GM12878 (cell line): ENCODE data around the gene LIG4. TPM values are rescaled to one million over a fixed set of nuclear protein-coding genes. Genes with fewer than 3 reads are reported as not detected.
"Not testable (repeated sequence)": the region's sequence is repeated elsewhere in the genome, so short reads cannot be mapped to it uniquely, and the experiment has no call there.

Experiments
- ATAC-seq: fragments of 200-7000 bp; cut with Tn5 transposase; 3 replicates; pipeline ENCODE4 v1.9.1; 2020; ENCODE audit warnings: mild to moderate bottlenecking, moderate library complexity
- BruUV-seq: library from RNA; stranded (reverse); fragments of 400-500 nt; replicated peaks from 2 replicates; lab custom pipeline; 2021; lab: Mats Ljungman, UMichigan
- CTCF ChIA-PET: fragments of 300-600 bp; sonication (Branson Sonifier 250); formaldehyde crosslinking; extraction: SDS; loops from one replicate; lab custom pipeline; 2021; ENCODE audit warnings: inconsistent platforms; lab: Yijun Ruan, JAX
- POLR2A ChIA-PET: fragments of 350-600 bp; formaldehyde crosslinking; extraction: SDS; loops from one replicate; lab custom pipeline; 2021; ENCODE audit warnings: inconsistent platforms; lab: Charles Lee
- RAD21 ChIA-PET: fragments of 300-600 bp; sonication (Branson Sonifier 250); formaldehyde crosslinking; loops from one replicate; lab custom pipeline; 2023; ENCODE audit warnings: antibody characterized with exemption; ENCODE audit not compliant: unreplicated experiment; lab: Charles Lee
- SMC1A ChIA-PET: fragments of 300-600 bp; sonication (Branson Sonifier 250); formaldehyde crosslinking; loops from one replicate; lab custom pipeline; 2023; ENCODE audit not compliant: unreplicated experiment, uncharacterized antibody; lab: Charles Lee
- DNase-seq: peaks from one replicate; pipeline ENCODE4 v3.0.0-alpha.2; 2011; ENCODE audit warnings: low read depth, low spot score
- FAIRE-seq: peaks from 3 replicates; lab custom pipeline; 2011; peaks lifted over from hg19 to GRCh38; lab: Jason Lieb, UNC
- H2AFZ ChIP-seq: 2 replicates; pipeline ENCODE4 v1.6.0; 2011; ENCODE audit warnings: low read depth, low read length, control low read depth; ENCODE audit not compliant: control insufficient read depth
- H3K27ac ChIP-seq: 2 replicates; pipeline ENCODE4 v1.5.1; 2011; ENCODE audit warnings: control low read depth; ENCODE audit not compliant: control insufficient read depth, insufficient read depth
- H3K27me3 ChIP-seq, 2 experiments: replicated peaks in 1 of 2; 2 replicates each; pipeline versions ENCODE4 v1.6.0 to v1.6.1; 2011; ENCODE audit warnings: low read length in 1 of 2; ENCODE audit not compliant: control insufficient read depth in 2 of 2, insufficient read depth in 2 of 2
- H3K36me3 ChIP-seq, 2 experiments: 2 replicates each; pipeline ENCODE4 v1.5.1; 2011; ENCODE audit warnings: low read length in 1 of 2; ENCODE audit not compliant: control insufficient read depth in 2 of 2, insufficient read depth in 2 of 2
- H3K4me1 ChIP-seq: 2 replicates; pipeline ENCODE4 v1.6.1; 2011; ENCODE audit warnings: mild to moderate bottlenecking, low read length, moderate library complexity, mixed read lengths; ENCODE audit not compliant: control insufficient read depth, insufficient read depth
- H3K4me2 ChIP-seq: 2 replicates; pipeline ENCODE4 v1.6.0; 2011; ENCODE audit warnings: control low read depth; ENCODE audit not compliant: control insufficient read depth, insufficient read depth
- H3K4me3 ChIP-seq: fragments of 200-600 bp; sonication (generic); 2 replicates; pipeline ENCODE4 v1.5.1; 2016
- H3K79me2 ChIP-seq: 2 replicates; pipeline ENCODE4 v1.6.0; 2011; ENCODE audit warnings: low read length; ENCODE audit not compliant: control insufficient read depth, insufficient read depth
- H3K9ac ChIP-seq: 2 replicates; pipeline ENCODE4 v1.8.0; 2011; ENCODE audit warnings: low read length, control low read depth, mixed read lengths; ENCODE audit not compliant: control insufficient read depth, insufficient read depth
- H3K9me3 ChIP-seq: replicated peaks from 3 replicates; pipeline ENCODE4 v1.5.1; 2011; ENCODE audit warnings: mild to moderate bottlenecking, low read length; ENCODE audit not compliant: control insufficient read depth, insufficient read depth
- H4K20me1 ChIP-seq: 2 replicates; pipeline ENCODE4 v1.6.0; 2011; ENCODE audit not compliant: control insufficient read depth, insufficient read depth
- MLLT1 ChIP-seq: fragments of 450-650 bp; IDR thresholded peaks from 2 replicates; pipeline ENCODE4 v1.6.1; 2016; ENCODE audit warnings: mild to moderate bottlenecking
- WGBS: methylation state at CpG from one replicate; pipeline ENCODE4 v1.1.6; 2016; ENCODE audit warnings: low lambda C conversion rate; ENCODE audit not compliant: insufficient replicate concordance, insufficient coverage; ENCODE audit errors: missing lambda C conversion rate; 5-methylcytosine and 5-hydroxymethylcytosine counted together
- in situ Hi-C: fragments of 300-500 bp; cut with MboI; formaldehyde crosslinking; loops from 9 replicates; pipeline ENCODE4 v1.14.3; 2018; ENCODE audit warnings: mixed read lengths
- intact Hi-C: fragments of 100-400 bp; cut with micrococcal nuclease; formaldehyde crosslinking; loops from one replicate; pipeline ENCODE4 v1.14.2; 2022; ENCODE audit not compliant: unreplicated experiment
- polyA plus RNA-seq, 11 experiments: library from polyadenylated mRNA; depleted of rRNA in 4 of 11; unstranded in 6 of 11; stranded (reverse) in 5 of 11; fragments of >200 nt; fragmentation: Nextera tagmentation in 4 of 11; fragmentation: Illumina TruSeq in 1 of 11; extraction: Ambion mirVana in 4 of 11; extraction: Trizol in 1 of 11; gene quantifications; 1 replicate in 1 of 11; 2 replicates in 10 of 11; pipeline versions ENCODE4 v1.2.1 to v1.2.3, GENCODE V29; 2011 to 2016; ENCODE audit warnings: inconsistent platforms in 2 of 11, missing spikeins in 2 of 11, low read depth in 1 of 11
- total RNA-seq, 4 experiments: library from RNA; depleted of rRNA in 3 of 4; stranded (reverse); fragments of >200 nt in 3 of 4; fragmentation: Illumina TruSeq in 1 of 4; extraction: Trizol in 1 of 4; gene quantifications; 2 replicates each; pipeline versions ENCODE4 v1.2.1 to v1.2.3, GENCODE V29; 2013 to 2021
- TF ChIP-seq, protein P1 (sequence below): fragments of 450-650 bp; IDR thresholded peaks from 2 replicates; pipeline ENCODE4 v1.6.1; 2017; ENCODE audit warnings: mild to moderate bottlenecking

LIG4 gene
- total and polyA plus RNA-seq, 10 of the 15 experiments (the other 5 are each of a cell fraction or from before 2014, with no cell fraction given) = 2.3 to 15.0 (median 8.5) TPM

- peak overlapping the region; percentile 83 for H3K4me3 ChIP-seq
- H3K9me3 ChIP-seq, FAIRE-seq, RAD21 ChIA-PET, H3K27me3 ChIP-seq, SMC1A ChIA-PET, ATAC-seq, H3K36me3 ChIP-seq: not testable (repeated sequence)
- ChIA-PET POLR2A (interaction anchor here (0.7 kb wide), 1 partner anchor 17 kb away, joined by 3 read pairs; no protein-coding TSS in a partner anchor), CTCF (interaction anchor here (0.6 to 1.0 kb wide), 2 partner anchors 52 to 63 kb away, joined by 3 to 4 read pairs; partner anchors contain the start of gene TNFSF13B)
- peaks cover 63% of the 10 kb centered on the region for H3K79me2 ChIP-seq
- peak overlapping the region; percentile 87 for H3K27ac ChIP-seq
- TSS peak; percentile 87 for BruUV-seq
- peak overlapping the region; percentile 61 for H3K4me2 ChIP-seq
- 73% methylated on average over 27 of the region's 27 CpGs for WGBS
- TF ChIP-seq, protein P1, sequence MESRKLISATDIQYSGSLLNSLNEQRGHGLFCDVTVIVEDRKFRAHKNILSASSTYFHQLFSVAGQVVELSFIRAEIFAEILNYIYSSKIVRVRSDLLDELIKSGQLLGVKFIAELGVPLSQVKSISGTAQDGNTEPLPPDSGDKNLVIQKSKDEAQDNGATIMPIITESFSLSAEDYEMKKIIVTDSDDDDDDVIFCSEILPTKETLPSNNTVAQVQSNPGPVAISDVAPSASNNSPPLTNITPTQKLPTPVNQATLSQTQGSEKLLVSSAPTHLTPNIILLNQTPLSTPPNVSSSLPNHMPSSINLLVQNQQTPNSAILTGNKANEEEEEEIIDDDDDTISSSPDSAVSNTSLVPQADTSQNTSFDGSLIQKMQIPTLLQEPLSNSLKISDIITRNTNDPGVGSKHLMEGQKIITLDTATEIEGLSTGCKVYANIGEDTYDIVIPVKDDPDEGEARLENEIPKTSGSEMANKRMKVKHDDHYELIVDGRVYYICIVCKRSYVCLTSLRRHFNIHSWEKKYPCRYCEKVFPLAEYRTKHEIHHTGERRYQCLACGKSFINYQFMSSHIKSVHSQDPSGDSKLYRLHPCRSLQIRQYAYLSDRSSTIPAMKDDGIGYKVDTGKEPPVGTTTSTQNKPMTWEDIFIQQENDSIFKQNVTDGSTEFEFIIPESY = peak; percentile 59; the same call in 1 of the 2 replicates
- TF ChIP-seq MLLT1 = peak; percentile 90
- TF ChIP-seq, all 136 proteins: peak for 2; not testable (repeated sequence) for 134
- intact Hi-C loops (loop anchor here (2.0 to 5.0 kb wide), 2 partner anchors 51 to 945 kb away; partner anchors contain the start of gene TNFSF13B), in situ Hi-C loops (loop anchor here (25.0 kb wide), 1 partner anchor 1655 kb away; the partner anchor contains the start of gene ARGLU1)
- H3K4me1 ChIP-seq = peaks cover 22% of the 10 kb centered on the region
- peak overlapping the region; percentile 95 for H2AFZ ChIP-seq
- DNase-seq, H4K20me1 ChIP-seq: not testable (repeated sequence)
- H3K9ac ChIP-seq = peak overlapping the region; percentile 88
These were observed 2.1 kb upstream of the LIG4 start for GRCh38 chr13:108217307-108218043.
